GM21367 (cell line): ENCODE measurements around the gene CEPT1.

Source experiments
- ATAC-seq: cut with Tn5 transposase; IDR thresholded peaks from one replicate; pipeline ENCODE4 v1.9.1; 2021; ENCODE audit not compliant: unreplicated experiment

CEPT1 gene

GRCh38 chr1:111225717-111226400 lies 85.8 kb downstream of the CEPT1 start:
- no peak for ATAC-seq

DNA sequence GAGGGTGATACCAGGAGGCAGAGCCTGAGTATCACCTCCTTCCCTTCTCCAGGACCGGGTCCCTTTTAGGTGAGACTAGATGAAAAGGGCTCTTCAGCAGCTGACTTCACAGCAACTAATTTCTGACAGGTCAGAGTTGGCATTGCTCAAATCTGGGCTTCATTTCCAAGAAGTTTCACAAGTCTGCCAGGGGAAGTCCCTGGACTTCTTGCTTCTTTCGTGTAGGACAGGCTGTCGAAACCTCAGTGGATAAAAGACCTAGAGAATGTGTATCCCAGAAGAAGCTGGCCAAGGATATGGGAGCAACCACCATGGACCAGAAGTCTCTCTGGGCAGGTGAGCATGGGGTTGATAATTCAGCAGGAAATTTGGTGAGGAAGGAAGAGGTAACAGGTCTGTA lies 87.4 kb downstream of the CEPT1 start, which contains the start of gene CHI3L2:
Gene CHI3L2, plus strand, starts transcription at position 280 of the 400 bp plus-strand sequence. Its CDS starts 17 bp downstream, at position 297.
- ATAC-seq: no peak

- no peak for ATAC-seq
Observed at GRCh38 chr1:111227851-111228747, 88.1 kb downstream of the CEPT1 start.

GRCh38 chr1:111228748-111229126 lies 88.7 kb downstream of the CEPT1 start:
- ATAC-seq: no peak

- no peak for ATAC-seq
Observed at GRCh38 chr1:111232134-111232533, 92.1 kb downstream of the CEPT1 start.

- ATAC-seq: no peak
Observed at GRCh38 chr1:111234258-111234657, 94.2 kb downstream of the CEPT1 start.
